Fibroblast of the aortic adventitia (primary cell): ENCODE data around the gene SLC1A1. TPM values are rescaled to one million over a fixed set of nuclear protein-coding genes. Genes with fewer than 3 reads are reported as not detected.

Experiments
- DNase-seq: peaks from one replicate; pipeline ENCODE4 v3.0.0-alpha.2; 2010; ENCODE audit warnings: low read depth
- H3K4me3 ChIP-seq: 2 replicates; pipeline ENCODE4 v1.5.1; 2011; ENCODE audit warnings: low read depth, mild to moderate bottlenecking, control low read depth, low read length, moderate library complexity
- CTCF ChIP-seq: IDR thresholded peaks from 2 replicates; pipeline ENCODE4 v1.5.1; 2011; ENCODE audit warnings: mild to moderate bottlenecking, low read length, control low read depth, inconsistent platforms; ENCODE audit not compliant: insufficient read depth
- total RNA-seq: library from RNA; depleted of rRNA; stranded (reverse); fragments of >200 nt; gene quantifications from 2 replicates; pipeline ENCODE4 v1.2.3, GENCODE V29; 2012; ENCODE audit warnings: low replicate concordance

Gene SLC1A1
- total RNA-seq, 1 donor: 41.7 TPM

DNA sequence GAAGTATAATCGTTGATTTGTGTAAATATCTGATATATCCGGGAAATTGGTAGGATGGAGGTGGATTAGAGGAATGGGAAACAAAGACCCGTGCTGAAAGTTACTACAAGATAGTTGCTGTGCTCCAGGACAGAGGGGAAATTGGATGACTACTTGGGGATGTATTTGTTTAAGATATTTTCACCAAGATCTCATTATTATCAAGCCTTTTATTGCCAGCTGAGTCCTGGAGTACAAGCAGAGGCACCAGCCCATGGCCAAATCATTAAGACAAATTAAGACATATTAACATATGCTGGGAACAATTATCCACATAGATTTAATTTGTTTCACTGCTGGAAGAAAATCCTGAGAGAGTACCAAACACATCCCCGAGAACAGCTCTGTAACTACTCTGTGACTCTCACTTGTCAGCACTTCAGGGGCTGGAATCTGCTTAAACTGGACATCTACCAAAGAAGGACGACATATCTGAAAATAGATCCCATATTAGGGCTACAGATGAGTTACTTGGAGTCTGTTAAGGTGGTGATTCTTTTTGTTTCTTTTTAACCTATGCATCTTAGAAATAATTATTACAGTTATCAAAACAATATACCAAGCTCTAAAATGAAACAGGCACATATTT is 68.2 kb downstream of the SLC1A1 start:
- H3K4me3 ChIP-seq: no peak overlapping the region
- TF ChIP-seq CTCF: no peak
- peak; percentile 30 for DNase-seq

GRCh38 chr9:4559261-4560182 is 69.3 kb downstream of the SLC1A1 start:
- no peak overlapping the region for H3K4me3 ChIP-seq
- DNase-seq: no peak
- TF ChIP-seq CTCF: no peak

DNA sequence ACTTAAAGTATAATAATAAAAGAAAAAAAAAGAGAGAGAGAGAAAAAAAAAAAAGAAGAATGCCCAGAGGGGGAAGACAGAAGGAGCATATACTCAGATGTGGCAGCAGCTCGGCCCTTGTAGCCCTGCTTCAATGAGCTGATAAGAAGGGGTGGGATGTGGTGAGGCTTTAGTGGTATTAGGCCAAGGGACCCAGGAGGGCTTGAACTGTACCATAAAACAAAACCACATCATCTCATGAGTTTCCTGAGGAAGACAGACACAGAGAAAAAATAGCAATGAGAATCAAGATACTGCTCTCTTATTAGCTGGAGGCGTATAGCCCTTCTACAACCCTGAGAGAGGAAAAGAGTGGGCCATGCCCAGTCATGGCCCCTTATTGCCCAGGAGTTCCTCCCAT is 72.8 kb downstream of the SLC1A1 start:
- no peak overlapping the region for H3K4me3 ChIP-seq
- no peak for DNase-seq
- no peak for TF ChIP-seq CTCF

- H3K4me3 ChIP-seq: no peak overlapping the region
- DNase-seq: no peak
- no peak for TF ChIP-seq CTCF
These were observed 76.5 kb downstream of the SLC1A1 start for GRCh38 chr9:4566806-4567205.

- TF ChIP-seq CTCF: no peak
- no peak overlapping the region for H3K4me3 ChIP-seq
- no peak for DNase-seq
These were observed 77.3 kb downstream of the SLC1A1 start for GRCh38 chr9:4567601-4568000.

DNA sequence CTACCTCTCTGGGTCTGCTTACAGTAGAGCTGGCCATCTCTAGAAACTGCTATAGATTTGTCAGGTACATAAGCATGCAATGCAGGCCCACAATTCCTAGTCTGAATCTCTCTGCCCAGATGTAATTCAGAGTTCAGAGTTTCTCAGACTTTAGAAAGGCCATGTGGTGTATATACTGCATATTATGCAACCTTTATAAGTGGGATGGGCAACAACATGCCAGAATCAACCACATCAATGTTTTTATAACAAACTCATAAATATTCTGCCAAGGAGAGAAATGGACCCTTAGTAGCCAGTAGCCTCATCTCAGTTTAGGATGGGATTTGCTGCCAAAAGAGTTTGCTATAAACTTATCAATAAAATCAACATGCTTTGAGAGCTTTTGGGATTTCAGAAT is 78.8 kb downstream of the SLC1A1 start:
- no peak overlapping the region for H3K4me3 ChIP-seq
- peak; percentile 26 for DNase-seq
- no peak for TF ChIP-seq CTCF
